ENCODE data around the gene GATA3.
A peak's percentile ranks its signal among the peaks of the same experiment; 100 is the strongest.

GATA3 gene

DNA sequence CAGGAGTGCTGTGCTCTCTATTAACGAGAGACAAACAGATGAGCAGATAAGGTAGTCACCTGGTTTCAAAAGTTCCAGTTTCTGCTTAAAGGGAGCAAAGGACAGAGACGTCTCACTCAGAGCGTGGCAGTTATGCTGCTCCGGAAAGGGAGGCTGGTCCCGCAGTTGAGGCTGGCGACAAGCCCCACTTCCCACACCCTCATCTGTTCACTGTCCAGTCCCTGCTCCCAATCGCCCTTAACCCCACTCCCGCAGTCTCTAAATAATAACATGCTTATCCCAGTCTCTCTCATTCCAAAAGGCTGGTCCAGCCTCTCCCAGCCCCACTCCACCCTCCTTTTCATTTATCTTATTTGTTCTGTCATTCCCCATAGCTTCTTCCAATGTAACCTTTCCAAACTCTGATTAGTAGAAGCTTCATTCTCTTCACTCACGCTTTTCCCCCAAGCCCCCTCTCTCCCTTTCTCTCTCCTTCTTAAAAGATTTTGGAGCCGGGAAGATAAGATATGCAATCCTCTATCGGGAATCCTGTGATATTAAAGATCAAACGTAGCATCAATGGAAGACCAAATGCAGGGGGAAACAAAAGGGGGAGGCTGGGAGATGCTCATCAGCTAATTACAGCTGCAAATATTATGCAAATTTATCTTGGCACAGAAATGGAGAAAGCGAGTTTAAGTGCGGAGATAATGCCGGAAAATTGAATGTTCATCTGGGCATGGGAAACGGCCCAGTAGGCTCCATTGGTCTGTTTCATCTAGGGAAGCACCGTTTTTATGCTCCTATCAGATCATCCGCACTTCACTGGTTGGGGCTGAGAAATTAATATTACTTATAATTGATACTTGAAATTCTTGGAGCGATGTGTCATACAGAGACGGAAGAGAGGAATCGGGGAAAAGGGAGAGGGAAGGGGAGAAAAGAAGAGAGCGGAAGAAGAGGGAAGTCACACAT lies 16.3 kb upstream of the GATA3 start:
- DNase-seq = no peak

GRCh38 chr10:8039321-8039881 lies 15.1 kb upstream of the GATA3 start:
- DNase-seq = no peak

GRCh38 chr10:8040651-8041050 lies 13.8 kb upstream of the GATA3 start:
- no peak for DNase-seq

DNA sequence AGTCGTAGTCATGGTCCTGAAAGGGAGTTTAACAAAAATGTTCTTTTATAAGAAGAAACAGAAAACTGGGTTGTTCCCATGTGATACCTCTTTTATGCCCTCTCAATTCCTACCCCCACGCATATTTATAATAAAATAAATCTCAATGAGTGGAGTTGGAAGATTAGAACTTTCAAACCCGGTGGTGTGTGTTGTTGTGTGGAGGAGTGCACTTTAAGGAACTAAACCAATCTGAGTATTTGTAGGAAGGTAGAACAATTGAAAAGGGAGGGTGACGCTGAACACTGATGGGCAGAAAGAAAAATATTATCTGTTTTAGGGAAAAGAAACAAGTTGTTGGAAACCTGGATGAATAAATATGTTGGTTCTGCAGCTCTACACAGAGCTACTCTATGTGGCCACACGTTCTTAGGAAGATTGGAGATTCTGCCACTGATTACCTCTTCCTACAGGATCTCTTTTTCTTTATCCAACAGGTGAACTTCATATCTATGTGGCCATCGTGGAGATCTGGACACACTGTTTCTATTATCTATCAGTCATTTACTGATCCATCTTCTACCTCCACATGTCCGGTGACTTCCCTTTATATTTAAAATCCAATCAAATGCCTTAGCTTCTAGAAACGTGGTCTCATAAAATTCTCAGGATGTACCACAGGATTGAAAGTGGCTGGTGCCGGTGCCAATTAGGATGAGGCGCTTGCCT lies 13.1 kb upstream of the GATA3 start:
- DNase-seq = no peak

DNA sequence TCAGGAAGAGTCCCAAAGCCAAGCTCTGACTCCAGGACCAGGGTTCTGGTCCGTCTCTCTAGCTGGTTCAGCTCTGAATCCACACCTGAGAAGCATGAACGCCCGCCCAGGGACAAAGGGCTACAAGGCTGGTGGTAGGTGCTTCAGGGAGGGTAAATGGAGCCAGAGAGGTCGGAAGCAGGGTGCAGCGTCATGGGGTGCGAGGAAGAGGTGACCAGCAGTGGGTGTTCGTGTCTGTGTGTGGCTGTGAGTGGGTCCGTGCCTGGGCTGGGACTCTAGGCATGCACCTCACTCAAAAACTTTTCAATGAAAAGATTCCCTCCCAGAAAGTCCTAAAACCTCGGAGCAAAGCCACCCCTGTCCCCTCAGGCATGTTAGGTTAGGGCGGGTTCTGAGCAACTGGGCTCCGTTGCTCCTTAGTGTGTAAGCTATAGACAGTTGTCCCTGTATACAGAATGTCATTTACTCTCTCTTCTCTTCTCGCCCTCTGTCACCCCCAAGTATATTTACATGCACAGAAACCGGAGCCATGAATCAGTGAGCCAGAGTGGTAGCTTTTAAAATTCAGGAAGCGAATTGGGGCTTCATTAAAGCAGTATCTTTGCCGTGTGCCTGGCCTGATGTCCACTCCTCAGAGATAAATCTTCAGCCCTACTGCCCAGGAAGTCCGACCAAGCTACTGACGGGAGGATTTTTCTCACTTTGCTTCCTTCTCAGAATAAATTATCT lies 12.3 kb upstream of the GATA3 start:
- DNase-seq = no peak

GRCh38 chr10:8042721-8043568 lies 11.5 kb upstream of the GATA3 start:
- DNase-seq = no peak

- peak; percentile 70 for DNase-seq
Measured at GRCh38 chr10:8043569-8044306, 10.8 kb upstream of the GATA3 start.

DNA sequence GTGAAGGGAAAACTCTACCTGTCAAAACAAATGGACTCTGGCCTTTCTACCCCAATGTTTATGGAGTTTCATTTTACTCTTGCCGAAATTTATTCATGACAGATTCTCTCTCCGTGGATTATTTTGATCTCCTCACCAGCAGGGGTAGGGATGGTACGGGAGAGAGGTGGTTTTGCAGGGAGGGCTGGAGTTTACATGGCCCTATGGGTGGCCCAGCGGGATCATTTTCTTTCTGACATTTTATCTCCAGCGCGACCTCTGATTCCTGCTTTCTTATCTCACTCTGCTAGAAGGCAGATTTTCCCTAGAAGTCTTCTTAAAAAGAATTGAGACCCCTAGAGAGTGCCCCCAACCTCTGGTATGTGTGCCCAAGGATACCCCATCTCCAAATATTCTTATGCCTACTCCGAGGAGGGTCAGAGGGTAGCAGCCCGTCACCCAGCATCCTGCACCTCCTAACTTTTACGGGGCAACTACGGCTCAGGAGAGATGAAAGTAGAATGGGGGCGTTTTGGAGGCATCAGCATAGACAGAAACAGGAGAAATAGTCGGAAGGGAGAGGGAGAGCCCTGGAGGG lies 10.1 kb upstream of the GATA3 start:
- no peak for DNase-seq

DNA sequence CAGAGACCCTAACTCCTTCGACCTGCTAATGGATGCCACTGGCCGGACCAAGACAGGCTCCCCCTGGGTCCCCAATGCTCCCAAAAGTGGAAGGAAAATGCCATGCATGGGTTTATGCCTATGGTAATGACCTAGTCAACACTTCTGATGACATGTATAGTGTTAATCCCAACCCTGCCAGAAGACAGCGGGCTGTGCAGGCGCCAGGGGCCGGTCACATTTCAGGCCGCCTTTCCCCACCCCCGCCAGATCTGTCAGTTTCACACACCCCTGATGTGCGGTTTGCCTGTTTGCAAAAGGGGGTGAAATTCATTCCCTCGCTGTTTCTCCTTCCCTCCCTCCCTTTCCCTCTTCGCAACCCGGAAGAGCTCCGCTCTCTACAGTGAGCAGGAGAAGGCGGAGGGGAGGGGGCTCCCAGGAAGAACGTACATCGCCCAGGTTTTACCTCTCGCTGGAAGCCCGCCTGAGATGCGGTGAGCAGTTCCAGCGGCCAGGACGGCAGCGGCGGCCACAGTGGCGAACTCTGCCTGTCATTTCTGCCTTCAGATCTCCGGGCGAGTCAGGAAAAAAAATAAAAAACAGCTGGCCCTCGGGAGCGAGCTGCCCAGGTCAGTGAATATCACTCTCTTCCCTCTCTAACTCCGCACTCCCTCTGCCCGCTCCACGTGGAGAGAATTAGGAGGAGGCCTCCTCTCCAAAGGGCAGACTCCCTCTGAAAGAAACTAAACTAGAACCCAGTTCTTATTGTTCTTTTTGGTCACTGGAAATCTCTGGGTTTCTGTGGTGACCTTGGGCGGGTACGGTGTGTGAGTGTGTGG lies 9.4 kb upstream of the GATA3 start:
- no peak for DNase-seq

DNA sequence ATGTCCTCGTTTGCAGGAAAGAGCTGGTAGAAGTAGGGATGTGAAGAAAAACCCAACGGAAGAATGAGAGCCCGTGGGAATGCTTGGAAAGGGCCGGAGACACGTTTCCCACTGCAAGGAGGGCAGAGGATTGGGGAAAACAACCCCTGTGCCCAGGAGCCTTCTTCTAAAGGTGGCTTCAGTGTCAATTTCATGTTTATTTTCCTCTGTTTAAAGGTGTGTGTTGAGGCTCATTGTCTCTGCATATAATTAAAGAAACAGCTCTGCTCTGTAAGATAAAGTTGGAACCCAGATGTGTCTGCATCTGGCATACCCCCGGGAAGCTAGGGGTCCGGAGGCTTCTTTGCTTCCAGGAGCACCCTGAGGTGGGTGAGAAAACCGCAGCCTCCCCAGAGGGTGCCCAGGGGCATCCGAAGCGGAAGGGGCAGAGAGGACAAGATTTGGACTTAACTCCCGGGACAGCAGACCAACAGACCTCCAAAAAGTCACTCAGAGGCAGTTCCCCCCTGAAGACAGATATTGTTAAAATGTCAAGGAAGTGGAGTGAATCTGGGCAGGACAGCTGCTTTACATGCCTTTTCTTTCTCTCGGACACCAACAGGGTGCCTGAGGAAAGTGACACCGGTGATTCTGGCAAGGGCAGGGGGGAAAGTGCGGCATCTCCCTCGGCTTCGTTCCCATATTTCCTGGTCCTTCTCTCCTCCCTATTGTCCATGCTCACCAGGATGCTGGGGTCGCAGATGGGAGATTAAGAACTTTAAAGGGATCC lies 8.6 kb upstream of the GATA3 start:
- DNase-seq = no peak

DNA sequence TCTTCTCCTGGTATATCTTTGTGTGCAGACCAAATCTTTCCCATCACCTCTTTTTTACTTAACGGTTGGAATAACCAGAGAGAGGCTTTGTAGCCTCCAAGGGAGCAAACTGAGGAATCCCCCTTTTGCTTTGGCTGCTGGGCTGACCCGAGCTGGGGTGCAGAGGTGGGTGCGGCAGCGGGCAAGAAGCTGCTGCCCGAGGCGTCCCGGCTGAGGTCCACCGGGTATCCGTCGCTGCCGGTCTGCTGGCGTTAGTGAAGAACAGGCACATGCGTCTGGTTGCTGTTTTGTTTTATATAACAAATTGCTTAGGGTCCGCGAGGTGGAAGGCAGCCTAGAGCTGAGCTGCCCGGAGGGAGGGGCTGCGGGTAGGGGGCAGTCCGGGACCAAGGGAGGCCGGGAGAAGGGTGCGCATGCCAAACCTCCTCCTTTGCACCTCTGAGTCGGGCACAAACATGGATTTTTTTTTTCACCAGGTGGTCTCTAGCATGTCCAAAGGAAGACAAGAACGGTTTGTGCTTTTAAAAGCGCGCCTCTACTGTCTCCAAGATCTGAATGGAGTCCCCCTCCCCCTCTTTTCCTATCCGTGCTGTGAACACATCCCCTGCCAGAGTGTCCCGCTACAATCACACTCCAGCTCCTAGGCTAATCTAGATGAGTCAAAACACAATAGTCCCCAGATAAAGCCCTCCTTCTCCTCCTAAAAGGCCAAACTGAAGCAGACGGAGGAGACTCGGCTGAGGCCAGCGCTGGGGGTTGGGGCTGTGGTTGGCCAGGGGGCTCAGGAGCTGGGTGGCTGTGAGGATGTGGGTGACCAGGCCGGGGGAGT lies 6.8 kb upstream of the GATA3 start:
- no peak for DNase-seq

GRCh38 chr10:8048281-8049008 lies 6.0 kb upstream of the GATA3 start:
- DNase-seq = peak; percentile 69

- DNase-seq = peak; percentile 69
Measured at GRCh38 chr10:8049045-8049864, 5.2 kb upstream of the GATA3 start.

DNA sequence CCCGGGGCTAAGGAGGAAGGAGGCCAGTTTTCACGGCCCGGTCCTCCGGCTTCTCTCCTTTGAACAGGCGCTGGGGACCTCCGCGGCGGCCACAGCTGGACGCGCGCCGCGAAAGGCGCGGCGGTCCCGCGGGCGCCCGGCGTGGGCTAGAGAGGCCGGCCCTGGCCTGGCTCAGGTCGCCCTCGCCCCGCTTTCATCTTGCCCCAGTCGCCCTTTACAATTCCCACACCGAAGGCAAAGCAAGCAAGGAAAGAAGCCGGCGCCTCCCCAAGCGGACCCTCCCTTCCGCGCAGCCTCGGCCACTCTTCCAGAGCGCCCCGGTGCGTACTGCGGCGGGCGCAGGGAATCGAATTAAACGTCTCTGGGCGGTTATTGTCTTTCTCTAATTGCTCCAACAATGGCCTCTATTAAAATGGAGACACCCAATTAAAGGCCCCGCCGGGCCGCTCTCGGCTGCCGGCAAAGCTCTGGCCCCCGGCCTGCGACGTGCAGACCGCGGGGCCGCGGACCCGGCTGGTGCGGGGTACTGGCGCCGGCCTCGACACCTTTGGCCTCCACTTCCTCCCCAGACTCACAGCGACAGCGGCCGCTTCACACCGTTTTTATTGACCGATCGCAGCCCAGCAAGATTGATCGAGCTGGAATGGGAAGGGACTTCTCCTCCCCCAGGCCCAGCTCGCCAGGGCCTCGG lies 4.5 kb upstream of the GATA3 start:
- peak; percentile 71 for DNase-seq

DNA sequence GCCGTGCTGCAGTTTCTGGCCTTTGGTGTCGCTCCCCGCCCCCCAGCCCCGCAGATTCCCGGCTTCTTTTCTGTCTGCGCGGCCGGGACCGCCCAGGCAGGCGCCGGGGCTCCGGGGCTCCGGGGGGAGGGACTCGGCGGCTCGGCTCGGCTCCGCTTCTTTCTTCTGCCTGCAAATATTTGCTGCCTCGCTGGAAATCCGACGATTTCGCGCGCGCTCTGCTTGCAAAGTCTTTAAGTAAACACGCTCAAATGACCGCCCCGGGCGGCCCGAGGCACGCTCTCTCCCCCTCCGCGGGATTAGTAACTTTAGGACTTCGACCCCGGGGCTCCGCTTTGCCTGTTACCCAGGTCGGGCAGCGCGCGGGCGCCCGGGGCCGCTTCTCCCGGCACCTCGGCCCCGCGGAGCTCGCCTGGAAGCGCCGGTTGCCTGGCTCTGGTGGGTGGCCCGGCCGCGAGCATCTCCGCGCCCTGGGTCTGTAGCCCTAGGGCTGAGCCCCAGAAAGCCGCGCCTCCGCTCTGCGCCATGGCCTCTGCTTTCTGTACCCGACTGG lies 3.9 kb upstream of the GATA3 start:
- no peak for DNase-seq

Measured in activated CD8-positive, alpha-beta memory T cell treated with anti-CD3 and anti-CD28 coated beads for 24 hours (primary cell).